Activated CD8-positive, alpha-beta memory T cell treated with anti-CD3 and anti-CD28 coated beads for 1 hour (primary cell): Measurements from ENCODE around the gene GRAMD1A.
A peak's percentile ranks its signal among the peaks of the same experiment; 100 is the strongest.
"Not testable (repeated sequence)": the region's sequence is repeated elsewhere in the genome, so short reads cannot be mapped to it uniquely, and the experiment has no call there.

Source experiments
- DNase-seq, 2 donors: peaks; one replicate each; pipeline ENCODE4 v3.0.0-alpha.2; 2020; ENCODE audit warnings: low read depth in 1 of 2; ENCODE audit errors: extremely low read depth in 1 of 2

The GRAMD1A gene

DNA sequence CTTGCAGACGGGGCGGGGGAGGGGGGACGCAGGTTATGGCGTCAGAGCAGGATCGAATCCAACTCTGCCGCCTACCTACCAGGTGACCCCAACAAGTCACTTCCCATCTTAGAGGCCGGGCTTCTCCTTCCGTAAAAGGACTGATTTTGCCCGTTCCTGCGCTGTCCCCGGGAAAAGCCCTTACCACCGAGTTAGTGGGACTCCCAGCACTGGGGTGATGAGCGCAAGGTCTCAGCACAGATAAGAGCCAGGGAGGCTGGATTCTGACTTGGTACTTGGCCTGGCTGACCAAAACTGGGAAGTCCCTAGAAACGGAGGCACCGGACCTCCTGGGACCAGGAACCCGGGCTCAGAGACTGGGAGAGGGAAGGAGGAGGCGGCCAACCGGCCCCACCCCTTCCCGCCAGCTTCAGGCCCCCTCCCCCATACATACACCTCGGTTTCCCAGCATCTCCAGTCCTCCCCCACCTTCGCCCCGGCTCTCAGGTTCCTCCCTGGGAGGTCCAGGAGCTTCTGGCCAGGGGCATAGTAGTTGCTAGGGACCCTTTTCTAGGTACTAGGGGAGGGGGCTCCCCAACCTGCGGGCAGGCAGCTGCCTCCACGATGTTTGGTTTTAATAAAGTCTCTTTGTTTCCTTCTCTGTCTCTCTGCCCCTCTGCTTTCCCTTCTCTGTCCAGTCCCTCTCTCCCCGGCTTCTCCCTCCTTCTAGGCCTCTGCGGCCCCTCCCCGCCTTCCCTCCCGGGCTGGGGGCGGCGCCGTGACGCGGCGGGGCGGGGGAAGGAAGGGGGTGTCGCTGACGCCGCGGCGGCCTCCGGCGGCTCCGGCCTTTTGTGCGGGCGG, at the start of gene GRAMD1A:
GRAMD1A (plus strand) TSS at position 826 of the 840 bp plus-strand sequence. CDS start 156 bp downstream, outside the sequence.
- peak in 1 of 2 donors; percentile 64 for DNase-seq

DNA sequence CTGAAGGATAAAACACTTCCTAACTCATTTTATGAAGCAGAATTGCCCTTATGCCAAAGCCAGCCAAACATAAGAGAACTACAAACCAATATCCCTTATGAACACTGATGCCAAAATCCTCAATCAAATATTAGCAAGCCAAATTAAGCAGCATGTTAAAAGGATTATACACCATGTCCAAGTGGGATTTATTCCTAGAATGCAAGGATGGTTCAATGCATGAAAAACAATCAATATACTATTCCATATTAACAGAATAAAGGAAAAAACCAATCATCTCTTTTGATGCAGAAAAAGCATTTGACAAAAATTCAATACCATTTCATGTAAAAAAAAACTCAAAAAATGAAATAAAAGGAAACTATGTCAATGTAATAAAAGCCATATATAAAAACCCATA, 47.0 kb upstream of the GRAMD1A start:
- no peak for DNase-seq

DNA sequence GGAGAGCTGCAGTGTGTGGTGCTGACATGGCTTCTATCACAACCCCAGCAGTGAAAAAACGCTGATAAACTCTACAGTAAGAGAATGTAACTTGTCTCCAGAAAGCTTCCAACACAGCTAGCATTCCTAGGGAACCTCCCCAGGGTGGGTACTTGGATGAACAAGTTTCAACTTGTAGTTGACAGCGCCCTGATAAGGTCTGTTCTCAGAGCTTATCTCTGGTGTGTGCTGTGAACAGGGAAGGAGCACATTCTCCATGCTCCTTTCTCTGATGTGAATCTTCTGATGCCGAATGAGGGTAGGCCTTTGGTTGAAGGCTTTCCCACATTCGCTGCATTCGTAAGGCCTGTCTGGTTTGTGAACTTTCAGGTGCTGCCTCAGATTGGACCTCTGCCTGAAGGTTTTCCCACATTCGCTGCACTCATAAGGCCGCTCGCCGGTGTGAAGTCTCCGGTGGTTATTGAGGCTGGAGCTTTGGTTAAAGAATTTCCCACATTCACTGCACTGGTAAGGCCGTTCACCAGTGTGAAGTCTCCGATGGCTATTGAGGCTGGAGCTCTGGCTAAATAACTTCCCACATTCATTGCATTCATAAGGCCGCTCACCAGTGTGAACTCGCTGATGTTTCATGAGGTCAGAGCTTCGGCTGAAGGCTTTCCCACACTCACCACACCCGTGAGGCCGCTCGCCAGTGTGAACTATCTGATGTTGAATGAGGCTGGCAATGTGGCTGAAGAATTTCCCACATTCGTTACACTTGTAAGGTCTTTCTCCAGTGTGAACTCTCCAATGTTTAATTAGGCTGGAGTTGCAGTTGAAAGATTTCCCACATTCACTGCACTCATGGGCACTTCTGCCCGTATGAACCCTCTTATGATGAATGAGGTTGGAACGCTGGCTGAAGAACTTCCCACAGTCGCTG, 42.0 kb upstream of the GRAMD1A start:
- DNase-seq = no peak

DNA sequence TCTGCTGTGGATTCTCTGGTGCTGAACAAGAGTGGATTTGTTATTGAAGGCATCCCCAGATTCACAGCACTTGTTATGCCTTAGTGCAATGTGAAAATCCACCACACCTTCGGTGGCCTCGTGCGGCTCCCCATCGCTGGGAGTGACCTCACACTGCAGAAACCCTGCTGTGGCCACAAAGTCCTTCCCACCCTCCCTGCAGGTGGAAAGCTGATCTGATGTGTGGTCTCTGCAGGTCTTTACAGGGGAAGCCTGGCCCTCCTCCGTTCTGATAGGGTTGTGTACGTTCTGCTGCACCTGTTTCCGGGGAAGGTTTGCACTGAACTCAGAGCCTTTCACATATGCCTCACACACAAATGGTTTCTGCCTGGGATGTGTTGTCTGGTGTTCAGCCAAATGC, 41.1 kb upstream of the GRAMD1A start:
- DNase-seq = no peak

DNA sequence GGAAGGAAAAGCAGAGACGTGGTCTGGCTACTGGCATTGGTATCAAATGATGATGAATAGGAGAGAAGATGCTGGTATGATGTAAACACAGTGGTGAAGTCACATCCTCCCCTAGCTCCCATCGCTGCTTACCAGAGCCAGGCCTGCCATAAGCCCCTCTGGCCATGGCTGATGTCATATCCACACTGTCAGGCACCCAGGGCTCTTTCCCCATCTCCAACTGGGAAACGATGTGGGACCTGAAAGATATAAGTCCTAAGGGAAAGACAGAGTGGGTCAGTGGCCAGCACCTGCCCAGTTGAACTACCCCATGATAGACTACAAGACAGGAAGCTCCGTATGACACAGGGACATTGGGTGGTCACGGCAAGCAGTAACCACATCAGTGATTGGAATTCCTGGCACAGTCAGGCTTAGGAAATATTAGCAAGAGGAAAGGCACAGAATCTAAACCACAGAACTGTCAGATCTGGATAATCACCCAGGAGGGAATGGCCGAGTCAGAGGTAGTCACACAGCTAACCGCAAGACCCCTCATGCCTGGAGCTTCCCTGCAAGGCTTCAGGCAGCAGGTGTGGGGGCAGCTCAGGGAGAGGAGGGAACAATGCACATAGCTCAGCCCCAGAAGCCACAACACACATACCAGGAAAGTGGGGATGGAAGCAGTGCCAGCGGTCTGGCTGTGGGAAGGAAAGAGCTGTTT, 39.9 kb upstream of the GRAMD1A start:
- no peak for DNase-seq

DNA sequence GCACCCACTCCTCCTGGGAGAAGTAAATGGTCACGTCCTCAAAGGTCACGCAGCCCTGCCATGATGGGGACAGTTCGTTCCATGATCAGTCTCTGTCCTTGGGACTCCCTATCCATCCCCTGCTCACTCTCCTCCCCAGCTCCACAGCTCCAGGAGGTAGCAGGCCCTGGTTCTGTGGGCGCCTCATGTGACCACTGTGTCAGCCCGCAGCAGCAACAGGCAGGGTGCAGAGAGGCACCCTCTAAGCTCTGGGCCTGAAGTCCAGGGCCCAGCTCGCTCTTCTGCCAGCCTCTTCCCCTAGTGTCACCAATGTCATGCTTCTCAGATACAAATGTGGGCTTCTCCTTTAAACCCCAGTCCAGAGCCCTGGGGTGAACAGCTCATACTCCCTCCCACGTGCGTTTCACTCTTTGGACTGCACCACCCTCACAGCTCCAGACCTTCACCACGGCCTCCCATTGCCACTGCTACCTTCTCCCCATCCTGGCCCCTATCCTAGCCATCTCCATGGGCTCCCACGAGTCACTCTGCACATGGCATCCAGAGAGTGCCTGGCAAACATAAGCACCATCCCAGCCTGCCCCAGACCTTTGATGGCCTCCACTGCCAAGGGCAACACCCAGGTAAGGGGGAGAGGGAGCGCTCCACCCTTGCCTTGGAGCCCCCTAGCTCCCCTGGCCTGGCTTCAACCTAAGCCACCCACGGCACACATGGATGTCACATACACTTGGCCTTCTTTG, 39.0 kb upstream of the GRAMD1A start:
- DNase-seq = no peak

DNA sequence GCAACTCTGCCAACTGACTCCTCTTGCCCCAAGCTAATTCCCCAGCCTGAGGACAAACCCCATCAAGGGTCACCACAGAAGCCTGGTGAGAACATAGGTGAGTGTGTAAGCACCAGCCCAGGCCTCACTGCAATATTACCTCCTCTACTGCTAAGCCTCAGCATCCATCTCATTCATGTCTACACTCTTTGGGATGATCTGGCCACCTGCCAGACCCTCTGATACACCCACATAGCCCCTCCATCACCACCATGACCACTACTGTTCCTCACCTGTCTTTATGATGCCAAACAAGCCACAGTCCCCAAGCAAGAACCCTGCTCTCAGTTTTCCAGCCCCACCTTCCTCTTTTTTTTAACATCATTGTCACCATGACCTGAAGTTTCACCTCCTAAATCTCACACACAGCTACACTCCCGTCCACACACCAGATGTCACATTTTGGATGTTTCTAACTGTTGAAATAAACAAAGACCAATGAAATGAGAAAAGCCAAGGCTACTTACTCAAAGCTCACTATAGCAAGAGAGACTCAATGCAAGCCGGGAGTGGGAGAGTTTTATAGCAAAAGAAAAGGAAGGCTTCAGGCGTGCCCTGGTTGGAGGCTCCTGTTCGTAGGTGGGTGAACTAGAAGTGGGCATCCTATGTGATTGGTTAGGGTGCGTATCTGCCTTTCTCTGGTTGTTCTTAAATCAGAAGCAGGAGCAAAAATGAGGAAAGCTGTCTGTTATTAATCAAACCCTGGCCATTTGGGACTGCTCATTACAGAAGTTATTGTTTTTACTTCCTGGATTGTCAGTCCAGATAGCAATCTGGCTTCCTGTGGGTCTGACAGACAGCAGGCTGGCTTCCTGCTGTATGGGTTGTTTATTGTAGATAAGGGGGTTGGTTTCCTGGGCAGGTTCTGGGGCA, 38.1 kb upstream of the GRAMD1A start:
- DNase-seq = no peak

DNA sequence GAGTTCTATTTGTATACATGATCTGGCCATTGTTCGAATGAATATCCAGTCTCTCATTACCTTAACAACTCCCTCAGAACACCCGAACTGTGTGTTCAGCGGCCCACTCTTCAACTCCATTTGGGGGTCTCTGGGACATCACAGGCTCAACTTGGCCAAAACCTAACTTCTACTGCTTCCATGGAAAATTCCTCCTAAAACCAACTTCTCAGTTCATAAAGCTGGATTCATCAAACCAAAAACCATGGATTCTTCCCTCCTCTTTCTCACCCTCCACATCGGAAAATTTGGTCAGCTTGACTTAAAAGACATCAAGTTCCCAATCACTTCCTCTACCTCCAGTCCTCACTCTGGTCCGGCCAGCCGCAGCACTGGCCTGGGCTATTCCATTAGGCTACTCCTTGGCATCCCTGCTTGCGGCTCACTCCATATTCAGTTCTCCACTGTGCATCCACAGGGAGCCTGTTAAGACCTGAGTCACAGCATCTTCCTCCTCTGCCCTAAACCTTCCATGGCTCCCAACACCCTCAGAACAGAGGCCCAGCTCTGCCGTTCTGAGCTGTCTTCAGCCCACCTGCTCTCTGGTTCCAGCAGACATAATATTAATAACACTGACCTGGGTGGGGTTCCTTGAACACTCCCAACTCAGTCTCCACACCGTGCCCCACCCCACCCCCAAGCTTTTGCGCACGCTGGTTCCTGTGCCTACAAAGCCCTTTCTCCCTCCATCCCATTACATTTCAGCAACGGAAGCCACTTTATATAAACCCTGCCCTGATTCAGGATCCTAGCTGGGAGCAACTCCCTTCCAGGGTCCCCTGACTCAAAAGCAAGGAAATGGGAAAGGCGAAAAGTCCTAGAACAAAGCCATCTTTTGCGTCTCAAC, 37.2 kb upstream of the GRAMD1A start:
- no peak for DNase-seq

DNA sequence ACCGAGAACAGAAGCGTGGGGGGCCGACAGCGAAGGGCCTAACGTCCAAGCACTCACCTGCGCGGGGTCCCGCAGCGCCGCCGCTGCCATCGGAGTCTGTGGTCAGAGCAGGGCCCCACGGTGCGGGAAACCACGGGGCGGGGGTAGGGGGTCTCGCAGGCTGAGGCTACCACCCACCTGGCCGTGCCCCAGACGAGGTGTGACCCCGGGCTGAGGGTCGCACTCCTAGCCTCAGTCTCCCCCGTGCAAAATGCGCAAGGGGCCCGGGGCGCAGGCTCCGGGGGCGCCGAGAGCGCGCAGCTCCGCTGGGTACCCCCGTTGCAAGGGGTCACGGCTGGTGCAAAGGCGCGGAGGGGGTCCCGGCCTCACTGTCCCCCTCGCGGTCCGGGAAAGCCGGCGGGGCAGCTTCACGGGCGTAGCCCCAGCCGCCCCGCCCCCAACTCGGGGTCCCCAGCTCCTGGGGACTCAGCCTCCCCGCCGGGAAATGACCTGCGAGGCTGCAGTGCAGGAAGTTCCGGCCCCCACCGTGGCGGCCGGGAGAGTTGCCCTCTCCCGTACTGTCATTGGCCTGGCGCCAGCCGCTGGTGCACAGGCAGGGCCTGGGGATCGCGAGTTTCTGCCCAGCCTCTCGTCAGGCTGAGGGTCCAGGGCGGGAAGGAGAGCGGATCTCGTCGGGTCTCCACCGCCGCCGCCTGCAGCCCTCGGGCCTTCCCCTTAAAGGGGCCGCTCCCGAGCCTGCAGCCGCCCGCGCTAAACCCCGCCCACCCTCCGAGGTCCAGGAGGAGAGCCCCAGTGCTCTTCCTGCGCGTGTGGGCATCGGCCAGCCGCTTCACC, 36.3 kb upstream of the GRAMD1A start, which contains the start of gene ZNF792:
ZNF792 (minus strand) TSS at position 657 of the 834 bp plus-strand sequence; CDS start at position 90, 567 bp downstream.
- DNase-seq = peak in 1 of 2 donors; percentile 30

DNA sequence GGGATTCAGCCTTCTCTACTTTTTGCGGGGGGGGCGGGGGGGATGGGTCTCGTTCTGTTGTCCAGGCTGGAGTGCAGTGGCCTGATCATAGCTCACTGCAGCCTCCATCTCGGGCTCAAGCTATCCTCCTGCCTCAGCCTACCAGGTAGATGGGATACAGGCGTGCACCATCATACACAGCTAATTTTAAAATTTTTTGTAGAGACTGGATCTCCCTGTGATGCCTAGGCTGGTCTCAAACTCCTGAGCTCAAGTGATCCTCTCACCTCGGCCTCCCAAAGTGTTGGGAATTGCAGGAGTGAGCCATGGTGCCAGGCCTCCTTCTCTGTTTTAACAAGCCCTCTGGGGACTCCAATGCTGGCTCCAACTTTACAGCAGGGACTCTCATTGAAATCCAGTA, 35.5 kb upstream of the GRAMD1A start:
- no peak for DNase-seq

DNA sequence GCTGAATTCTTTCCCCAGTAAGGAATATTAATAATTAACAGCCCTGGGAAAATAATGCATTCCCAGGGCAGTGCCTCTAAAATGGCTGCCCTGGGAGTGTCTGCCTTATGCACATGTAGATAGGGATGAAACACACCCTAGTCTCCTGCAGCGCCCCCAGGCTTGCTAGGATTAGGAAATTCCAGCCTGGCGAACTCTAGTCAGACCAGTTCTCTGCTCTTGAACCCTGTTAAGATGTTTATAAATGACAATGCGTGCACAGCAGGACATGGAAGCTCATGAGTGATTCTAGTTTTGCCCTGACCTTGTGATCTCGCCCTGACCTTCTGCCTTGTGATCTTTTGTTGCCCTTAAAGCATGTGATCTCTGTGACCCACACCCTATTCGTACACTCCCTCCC, 34.6 kb upstream of the GRAMD1A start:
- DNase-seq = not testable (repeated sequence)

DNA sequence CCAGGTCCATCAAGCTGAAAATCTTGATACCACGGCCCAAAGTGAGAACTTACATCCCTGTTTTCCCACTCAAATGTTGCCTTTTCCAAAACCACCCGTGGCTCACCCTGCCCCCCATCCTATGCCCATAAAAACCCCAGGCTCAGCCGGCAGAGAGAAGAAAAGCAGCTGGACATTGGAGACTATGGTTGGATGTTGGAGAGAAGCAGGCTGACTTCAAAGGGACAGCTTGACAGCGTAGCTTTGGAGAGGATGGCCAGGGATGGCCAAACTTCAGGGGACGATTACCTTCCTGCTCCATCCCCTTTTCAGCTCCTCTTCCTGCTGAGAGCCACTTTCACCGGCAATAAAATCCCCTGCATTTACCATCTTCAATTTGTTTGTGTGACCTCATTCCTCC, 32.6 kb upstream of the GRAMD1A start:
- no peak for DNase-seq

DNA sequence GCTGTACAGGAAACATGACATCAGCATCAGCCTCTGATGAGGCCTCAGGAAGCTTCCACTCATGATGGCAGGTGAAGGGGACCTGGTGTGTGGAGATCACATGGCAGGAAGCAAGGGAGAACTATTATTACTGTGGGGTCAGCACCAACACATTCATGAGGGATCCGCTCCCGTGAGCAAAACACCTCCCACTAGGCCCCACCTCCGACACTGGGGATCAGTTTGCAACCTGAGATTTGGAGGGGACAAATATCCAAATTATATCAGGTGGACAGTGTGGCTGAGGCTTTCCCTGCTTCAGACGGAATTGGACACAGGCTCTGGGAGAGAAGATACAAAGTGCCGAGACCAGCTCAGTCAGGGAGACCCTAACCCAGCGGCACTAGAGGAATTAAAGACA, 30.4 kb upstream of the GRAMD1A start:
- DNase-seq = no peak

DNA sequence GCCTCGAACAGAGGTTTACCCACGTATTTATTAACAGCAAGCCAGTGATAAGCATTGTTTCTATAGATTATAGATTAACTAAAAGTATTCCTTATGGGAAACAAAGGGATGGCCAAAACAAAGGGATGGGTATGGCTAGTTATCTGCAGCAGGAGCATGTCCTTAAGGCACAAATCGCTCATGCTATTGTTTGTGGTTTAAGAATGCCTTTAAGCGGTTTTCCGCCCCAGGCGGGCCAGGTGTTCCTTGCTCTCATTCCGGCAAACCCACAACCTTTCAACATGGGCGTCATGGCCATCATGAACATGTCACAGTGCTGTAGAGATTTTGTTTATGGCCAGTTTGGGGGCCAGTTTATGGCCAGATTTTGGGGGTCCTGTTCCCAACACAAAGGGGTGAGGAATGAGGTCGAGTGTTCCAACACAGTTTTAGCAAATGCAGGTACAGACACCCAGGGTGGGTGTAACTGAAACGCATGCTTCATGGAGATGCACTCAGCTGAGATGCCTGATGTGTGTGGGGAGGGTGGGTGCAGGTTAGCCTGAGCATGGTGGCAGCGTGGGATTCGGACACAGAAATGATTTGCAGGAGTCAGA, 29.8 kb upstream of the GRAMD1A start:
- not testable (repeated sequence) for DNase-seq

DNA sequence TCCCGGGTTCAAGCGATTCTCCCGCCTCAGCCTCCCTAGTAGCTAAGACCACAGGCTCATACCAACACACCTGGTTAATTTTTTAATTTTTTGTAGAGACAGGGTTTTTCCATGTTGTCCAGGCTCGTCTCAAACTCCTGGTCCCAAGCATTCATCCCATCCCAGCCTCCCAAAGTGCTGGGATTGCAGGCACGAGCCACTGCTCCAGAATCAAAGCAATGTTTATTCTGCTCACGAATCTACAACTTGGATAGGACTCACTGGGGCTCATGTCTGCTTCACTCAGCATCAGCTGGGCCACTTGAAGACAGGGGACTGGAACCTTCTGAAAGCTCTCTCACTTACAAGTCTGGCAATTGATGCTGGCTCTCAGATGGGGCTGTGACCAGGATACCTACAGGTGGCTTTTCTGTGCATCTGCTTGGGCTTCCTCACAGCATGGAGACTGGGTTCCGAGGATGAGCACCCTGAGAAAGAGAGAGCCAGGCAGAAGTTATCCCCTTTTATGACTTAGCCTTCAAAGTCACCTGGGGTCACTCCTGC, 27.9 kb upstream of the GRAMD1A start:
- no peak for DNase-seq

DNA sequence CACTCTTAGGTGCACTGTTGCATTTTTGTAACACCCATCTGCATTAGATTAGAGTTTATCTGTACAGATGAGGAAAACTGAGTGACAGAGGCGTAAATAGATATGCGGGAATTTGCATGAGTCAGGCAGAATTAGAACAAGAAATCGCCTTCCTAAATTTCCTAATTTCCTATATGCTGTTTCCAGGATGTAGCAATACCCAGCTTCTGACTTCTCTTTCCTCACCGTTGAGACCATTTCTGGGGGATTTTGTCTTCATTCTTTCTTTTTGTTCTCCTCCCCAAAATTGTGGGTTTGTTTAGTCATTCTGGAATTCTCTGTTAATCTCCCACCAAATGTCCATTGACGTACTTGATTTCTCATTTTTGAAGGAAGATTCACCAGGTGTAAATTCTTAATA, 25.5 kb upstream of the GRAMD1A start:
- no peak for DNase-seq

DNA sequence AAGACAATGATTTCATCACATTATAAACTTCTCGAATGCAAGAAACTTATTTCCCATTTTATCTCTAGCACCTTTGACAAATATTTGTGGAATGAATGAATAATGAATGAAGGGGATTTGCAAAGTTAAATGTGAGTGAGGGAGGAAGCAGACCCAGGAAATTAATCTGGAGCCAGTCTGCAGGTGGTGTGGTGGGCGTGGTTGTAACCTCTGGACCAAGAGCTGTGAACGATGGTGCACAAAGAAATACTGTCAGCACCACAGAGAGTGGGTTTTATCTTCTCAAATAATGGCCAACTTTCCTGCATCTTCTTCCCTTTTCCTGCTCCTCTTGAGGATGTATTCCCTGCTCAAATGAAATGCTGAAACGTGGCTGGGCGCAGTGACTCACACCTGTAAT, 25.1 kb upstream of the GRAMD1A start:
- DNase-seq = no peak
